Pancreas (tissue), 10 donors: ENCODE data around the gene CFHR3. TPM values are rescaled to one million over a fixed set of nuclear protein-coding genes. Genes with fewer than 3 reads are reported as not detected.
"Not testable (repeated sequence)": the region's sequence is repeated elsewhere in the genome, so short reads cannot be mapped to it uniquely, and the experiment has no call there.

ENCODE experiments used
- ATAC-seq, 4 donors: fragments of 200-7000 bp; cut with Tn5 transposase; one replicate each; pipeline versions ENCODE4 v1.8.0 to v1.9.1; 2020; ENCODE audit warnings: mild to moderate bottlenecking in 4 of 4, moderate library complexity in 4 of 4
- DNase-seq, 6 donors: peaks; one replicate each; pipeline ENCODE4 v3.0.0-alpha.2; 2020
- FAIRE-seq: peaks from 2 replicates; lab custom pipeline; 2012; peaks lifted over from hg19 to GRCh38; lab: Jason Lieb, UNC
- H3K27ac ChIP-seq, 4 donors: fragments of 200-600 bp; sonication (generic); 1 replicate in 3 of 4; 2 replicates in 1 of 4; pipeline versions ENCODE4 v1.5.0 to v1.8.0; 2020
- H3K27me3 ChIP-seq, 4 donors: fragments of 200-600 bp; one replicate each; pipeline ENCODE4 v1.8.0; 2021
- H3K36me3 ChIP-seq, 3 donors: fragments of 200-600 bp; sonication (generic) in 1 of 3; one replicate each; pipeline versions ENCODE4 v1.5.0 to v1.8.0; 2020 to 2021
- H3K4me1 ChIP-seq, 3 donors: fragments of 200-600 bp; one replicate each; pipeline ENCODE4 v1.8.0; 2021
- H3K4me3 ChIP-seq, 4 donors: fragments of 200-600 bp; sonication (generic) in 2 of 4; one replicate each; pipeline versions ENCODE4 v1.5.0 to v1.8.0; 2020 to 2021
- H3K9me3 ChIP-seq, 4 donors: fragments of 200-600 bp; one replicate each; pipeline ENCODE4 v1.8.0; 2021
- CTCF ChIP-seq, 4 donors: fragments of 200-600 bp; sonication (generic) in 3 of 4; IDR thresholded peaks; one replicate each; pipeline versions ENCODE4 v1.5.0 to v1.8.0; 2021; ENCODE audit warnings: antibody characterized with exemption in 4 of 4
- WGBS, 2 donors: extraction: QIAGEN DNeasy Blood & Tissue Kit; methylation state at CpG; one replicate each; pipeline ENCODE4 v1.1.7; 2013; 5-methylcytosine and 5-hydroxymethylcytosine counted together
- intact Hi-C, 3 donors: fragments of 100-400 bp; cut with DNase I; formaldehyde crosslinking; loops; one replicate each; pipeline versions ENCODE4 v1.11.1 to v1.14.2; 2022
- polyA plus RNA-seq, 2 donors: library from polyadenylated mRNA; stranded (reverse); fragments of 200-250 nt; gene quantifications; one replicate each; pipeline ENCODE4 v1.2.3, GENCODE V29; 2013
- total RNA-seq, 6 donors: library from RNA; stranded (reverse); fragmentation: NEBNext Ultra II Directional in 4 of 6; extraction: Animal tissue kit (Norgen Biotek cat#: 25700) in 4 of 6; gene quantifications; one replicate each; pipeline versions ENCODE4 v1.2.1 to v1.2.4, GENCODE V29; 2021 to 2023
- donor health status: healthy with polysubstance abuse.
- donor health status: DM: no; HTN: no; CAD: no; lungs with moderate emphysema.
- donor health status: DM: no; HTN: no; CAD: no.
- donor health status: control.
- donor health status: control.
- donor health status: Bipolar disorder and iron deficiency.
- donor health status: DM: yes; HTN: yes; CAD: no.
- donor health status: DM: no; HTN: no; CAD: no.
- donor health status: DM: no; HTN: no; CAD: no.
- donor health status: DM: yes; HTN: yes; CAD: no.

The CFHR3 gene
- total and polyA plus RNA-seq, 8 donors = 0.09 to 0.15 (median 0.09) TPM; not detected in 5

GRCh38 chr1:196738730-196739129 is 35.9 kb upstream of the CFHR3 start:
- ATAC-seq = no peak
- Histone ChIP-seq H3K9me3 (no peaks in the 10 kb centered on the region), H3K27me3 (no peaks in the 10 kb centered on the region), H3K27ac (no peak overlapping the region), H3K4me3 (no peak overlapping the region), H3K36me3 (no peaks in the 10 kb centered on the region), H3K4me1 (no peaks in the 10 kb centered on the region)
- FAIRE-seq = no peak
- no peak for DNase-seq
- intact Hi-C loops = no loop called here
- no peak for TF ChIP-seq CTCF (IDR thresholded peaks at IDR 0.05)

- DNase-seq, ATAC-seq: not testable (repeated sequence)
- WGBS, 2 donors = 17 to 24% methylated on average over 6 of the region's 6 CpGs
Measured at GRCh38 chr1:196743244-196743643, 31.4 kb upstream of the CFHR3 start.

GRCh38 chr1:196765019-196765740 is 9.5 kb upstream of the CFHR3 start:
- H3K4me3 ChIP-seq, H3K9me3 ChIP-seq, ATAC-seq, H3K27ac ChIP-seq, H3K36me3 ChIP-seq, intact Hi-C loops, H3K4me1 ChIP-seq, DNase-seq, FAIRE-seq, H3K27me3 ChIP-seq: not testable (repeated sequence)
- WGBS, 2 donors = 37 to 50% methylated on average over 4 of the region's 4 CpGs

More at GRCh38 chr1:196743244-196743643, 31.4 kb upstream of the CFHR3 start:
- H3K27me3 ChIP-seq, intact Hi-C loops, H3K27ac ChIP-seq, H3K36me3 ChIP-seq, H3K4me3 ChIP-seq, H3K4me1 ChIP-seq, H3K9me3 ChIP-seq: not testable (repeated sequence)
- FAIRE-seq = peak; percentile 80

GRCh38 chr1:196769823-196770222 is 4.8 kb upstream of the CFHR3 start:
- H3K4me3 ChIP-seq, H3K27ac ChIP-seq, H3K4me1 ChIP-seq, H3K36me3 ChIP-seq, intact Hi-C loops, H3K9me3 ChIP-seq, H3K27me3 ChIP-seq, DNase-seq, FAIRE-seq, ATAC-seq: not testable (repeated sequence)
- WGBS, 2 donors = 71 to 88% methylated on average over 4 of the region's 4 CpGs

GRCh38 chr1:196773713-196774112 is 927 bp upstream of the CFHR3 start:
- no peaks in the 10 kb centered on the region for H3K27me3 ChIP-seq
- WGBS, 2 donors = 72 to 97% methylated on average over 1 of the region's 1 CpG
- no peak overlapping the region for H3K27ac ChIP-seq
- ATAC-seq = no peak
- intact Hi-C loops = no loop called here
- no peaks in the 10 kb centered on the region for H3K9me3 ChIP-seq
- FAIRE-seq = no peak
- no peak for TF ChIP-seq CTCF (IDR thresholded peaks at IDR 0.05)
- no peak overlapping the region for H3K4me3 ChIP-seq
- no peaks in the 10 kb centered on the region for H3K36me3 ChIP-seq
- no peaks in the 10 kb centered on the region for H3K4me1 ChIP-seq
- DNase-seq = no peak

- no peak overlapping the region for H3K4me3 ChIP-seq
- WGBS, 2 donors = 29 to 47% methylated on average over 2 of the region's 2 CpGs
- no peak overlapping the region for H3K27ac ChIP-seq
- H3K36me3 ChIP-seq = no peaks in the 10 kb centered on the region
- H3K9me3 ChIP-seq = no peaks in the 10 kb centered on the region
- no peak for ATAC-seq
- no peak for DNase-seq
- H3K27me3 ChIP-seq = no peaks in the 10 kb centered on the region
- intact Hi-C loops = no loop called here
- H3K4me1 ChIP-seq = no peaks in the 10 kb centered on the region
- TF ChIP-seq CTCF (IDR thresholded peaks at IDR 0.05) = no peak
- no peak for FAIRE-seq
Measured at GRCh38 chr1:196774175-196774574, 465 bp upstream of the CFHR3 start.
